Uterus (tissue), 2 donors: Measurements from ENCODE around the gene LYPD6.

ENCODE experiments used
- CTCF ChIP-seq, 4 experiments: fragments of 200-600 bp in 2 of 4; fragments of 450-650 bp in 2 of 4; sonication (generic) in 2 of 4; IDR thresholded peaks; one replicate each; pipeline ENCODE4 v1.5.1; 2016 to 2019; ENCODE audit warnings: antibody characterized with exemption in 4 of 4, mild to moderate bottlenecking in 2 of 4, moderate library complexity in 1 of 4
- POLR2A ChIP-seq, 2 donors: fragments of 450-650 bp; IDR thresholded peaks; one replicate each; pipeline ENCODE4 v1.6.1; 2016; ENCODE audit warnings: antibody characterized with exemption in 2 of 2, mild to moderate bottlenecking in 1 of 2, moderate library complexity in 1 of 2

GRCh38 chr2:149363958-149364357 is 33.6 kb downstream of the LYPD6 start:
- TF ChIP-seq CTCF (IDR thresholded peaks at IDR 0.05) (no peak), POLR2A (IDR thresholded peaks at IDR 0.05) (no peak)
